MCF 10A (cell line): ENCODE data around the gene HOGA1. TPM values are rescaled to one million over a fixed set of nuclear protein-coding genes. Genes with fewer than 3 reads are reported as not detected.

Experiments
- BruUV-seq: library from RNA; stranded (reverse); fragments of 400-500 nt; replicated peaks from 2 replicates; lab custom pipeline; 2021; lab: Mats Ljungman, UMichigan
- CTCF ChIA-PET: fragments of 300-600 bp; sonication (Branson Sonifier 250); formaldehyde crosslinking; extraction: SDS; loops from one replicate; lab custom pipeline; 2021; ENCODE audit warnings: antibody characterized with exemption, inconsistent platforms; lab: Yijun Ruan, JAX
- POLR2A ChIA-PET: fragments of 300-600, 350-650 bp; sonication (Branson Sonifier 250); formaldehyde crosslinking; extraction: SDS; loops from one replicate; lab custom pipeline; 2020; ENCODE audit warnings: antibody characterized with exemption, inconsistent platforms; lab: Yijun Ruan, JAX
- DNase-seq: peaks from one replicate; pipeline ENCODE4 v3.0.0-alpha.2; 2018; ENCODE audit not compliant: unreplicated experiment
- H3K27ac Mint-ChIP-seq: one replicate; pipeline ENCODE4 v1.8.0; 2022; ENCODE audit warnings: mild to moderate bottlenecking, low read depth, mixed read lengths; ENCODE audit not compliant: unreplicated experiment
- H3K27me3 Mint-ChIP-seq: one replicate; pipeline ENCODE4 v1.8.0; 2022; ENCODE audit warnings: mixed read lengths; ENCODE audit not compliant: insufficient read depth, unreplicated experiment
- H3K36me3 Mint-ChIP-seq: one replicate; pipeline ENCODE4 v1.8.0; 2022; ENCODE audit warnings: mild to moderate bottlenecking, moderate library complexity, mixed read lengths; ENCODE audit not compliant: insufficient read depth, unreplicated experiment
- H3K4me1 Mint-ChIP-seq: one replicate; pipeline ENCODE4 v1.8.0; 2022; ENCODE audit warnings: mixed read lengths; ENCODE audit not compliant: insufficient read depth, unreplicated experiment
- H3K4me3 Mint-ChIP-seq: one replicate; pipeline ENCODE4 v1.8.0; 2022; ENCODE audit warnings: mild to moderate bottlenecking, moderate library complexity, mixed read lengths; ENCODE audit not compliant: unreplicated experiment
- H3K9me3 Mint-ChIP-seq: one replicate; pipeline ENCODE4 v1.8.0; 2022; ENCODE audit warnings: mixed read lengths; ENCODE audit not compliant: unreplicated experiment
- CTCF ChIP-seq: fragments of 200-600 bp; IDR thresholded peaks from one replicate; pipeline ENCODE4 v1.8.0; 2022; ENCODE audit warnings: antibody characterized with exemption, mild to moderate bottlenecking; ENCODE audit not compliant: unreplicated experiment
- intact Hi-C: fragments of 100-400 bp; cut with micrococcal nuclease; formaldehyde crosslinking; loops from 2 replicates; pipeline ENCODE4 v1.14.1; 2022
- total RNA-seq: library from RNA; stranded (reverse); gene quantifications from 2 replicates; pipeline ENCODE4 v1.2.3, GENCODE V29; 2022

The HOGA1 gene
- total RNA-seq, 1 experiment from 2014 or later: 1.7 TPM

- CTCF ChIA-PET: interaction anchor here (0.6 to 4.6 kb wide), 6 partner anchors 9 to 176 kb away, joined by 3 to 35 read pairs (median 4); partner anchors contain the start of gene ANKRD2
- no peak for DNase-seq
- H3K4me3 Mint-ChIP-seq: no peak overlapping the region
- no peak for TF ChIP-seq CTCF
- H3K27ac Mint-ChIP-seq: peak overlapping the region; percentile 70
- H3K27me3 Mint-ChIP-seq: no peaks in the 10 kb centered on the region
- peaks cover 35% of the 10 kb centered on the region for H3K4me1 Mint-ChIP-seq
- H3K9me3 Mint-ChIP-seq: no peaks in the 10 kb centered on the region
- BruUV-seq: no TSS peak
- POLR2A ChIA-PET: interaction anchor here (0.7 to 3.1 kb wide), 6 partner anchors 10 to 267 kb away, joined by 3 to 17 read pairs (median 6); partner anchors contain the start of genes HOGA1 and PI4K2A
- intact Hi-C loops: no loop called here
- peaks cover 7% of the 10 kb centered on the region for H3K36me3 Mint-ChIP-seq
Observed at GRCh38 chr10:97598407-97599271, 14.4 kb downstream of the HOGA1 start.

- intact Hi-C loops: no loop called here
- no peaks in the 10 kb centered on the region for H3K9me3 Mint-ChIP-seq
- no peaks in the 10 kb centered on the region for H3K27me3 Mint-ChIP-seq
- H3K4me3 Mint-ChIP-seq: no peak overlapping the region
- H3K27ac Mint-ChIP-seq: no peak overlapping the region
- peaks cover 7% of the 10 kb centered on the region for H3K36me3 Mint-ChIP-seq
- TF ChIP-seq CTCF: no peak
- ChIA-PET CTCF (interaction anchor here (0.9 to 4.6 kb wide), 3 partner anchors 9 to 177 kb away, joined by 3 to 35 read pairs (median 10); no protein-coding TSS in a partner anchor), POLR2A (interaction anchor here (1.6 to 3.1 kb wide), 4 partner anchors 9 to 25 kb away, joined by 5 to 17 read pairs (median 9); partner anchors contain the start of gene HOGA1)
- no TSS peak for BruUV-seq
- peaks cover 35% of the 10 kb centered on the region for H3K4me1 Mint-ChIP-seq
- DNase-seq: no peak
Observed at GRCh38 chr10:97599272-97599619, 15.1 kb downstream of the HOGA1 start.

- no peaks in the 10 kb centered on the region for H3K27me3 Mint-ChIP-seq
- H3K9me3 Mint-ChIP-seq: no peaks in the 10 kb centered on the region
- peak overlapping the region; percentile 42 for H3K27ac Mint-ChIP-seq
- no TSS peak for BruUV-seq
- no peak overlapping the region for H3K4me3 Mint-ChIP-seq
- H3K4me1 Mint-ChIP-seq: peaks cover 35% of the 10 kb centered on the region
- no peak for TF ChIP-seq CTCF
- no peak for DNase-seq
- CTCF ChIA-PET: interaction anchor here (0.5 to 1.1 kb wide), 5 partner anchors 9 to 67 kb away, joined by 3 to 5 read pairs (median 4); partner anchors contain the start of gene ANKRD2
- POLR2A ChIA-PET: no interaction called here
- intact Hi-C loops: no loop called here
- H3K36me3 Mint-ChIP-seq: peaks cover 7% of the 10 kb centered on the region
Observed at GRCh38 chr10:97600616-97601015, 16.4 kb downstream of the HOGA1 start.
